ENCODE results near the gene SPSB1.

DNA sequence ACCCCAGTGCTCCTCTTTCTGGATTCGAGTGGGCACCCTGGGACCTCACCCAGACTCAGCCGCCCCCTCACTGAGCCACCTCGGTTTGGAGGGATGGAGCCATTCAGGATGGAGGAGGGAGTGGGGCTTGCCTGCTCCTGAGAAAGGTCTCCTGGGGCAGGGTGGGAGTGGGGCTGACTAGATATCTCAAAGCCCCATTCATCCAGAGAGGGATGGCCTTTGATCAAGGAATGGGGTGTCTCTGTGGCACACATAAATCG is 10.1 kb upstream of the SPSB1 start:
- TF ChIP-seq TCF4 (CRISPR knock-in tag; IDR thresholded peaks at IDR 0.05; ENCODE audit: borderline replicate concordance) = no peak
- no peak for TF ChIP-seq CSDC2 (CRISPR knock-in tag; IDR thresholded peaks at IDR 0.05)
- no peak for TF ChIP-seq SNAI2 (CRISPR knock-in tag; IDR thresholded peaks at IDR 0.05)
- no peak for TF ChIP-seq ZNF70 (CRISPR knock-in tag; IDR thresholded peaks at IDR 0.05)
